Measurements from ENCODE around the gene PLCH2.

The PLCH2 gene

DNA sequence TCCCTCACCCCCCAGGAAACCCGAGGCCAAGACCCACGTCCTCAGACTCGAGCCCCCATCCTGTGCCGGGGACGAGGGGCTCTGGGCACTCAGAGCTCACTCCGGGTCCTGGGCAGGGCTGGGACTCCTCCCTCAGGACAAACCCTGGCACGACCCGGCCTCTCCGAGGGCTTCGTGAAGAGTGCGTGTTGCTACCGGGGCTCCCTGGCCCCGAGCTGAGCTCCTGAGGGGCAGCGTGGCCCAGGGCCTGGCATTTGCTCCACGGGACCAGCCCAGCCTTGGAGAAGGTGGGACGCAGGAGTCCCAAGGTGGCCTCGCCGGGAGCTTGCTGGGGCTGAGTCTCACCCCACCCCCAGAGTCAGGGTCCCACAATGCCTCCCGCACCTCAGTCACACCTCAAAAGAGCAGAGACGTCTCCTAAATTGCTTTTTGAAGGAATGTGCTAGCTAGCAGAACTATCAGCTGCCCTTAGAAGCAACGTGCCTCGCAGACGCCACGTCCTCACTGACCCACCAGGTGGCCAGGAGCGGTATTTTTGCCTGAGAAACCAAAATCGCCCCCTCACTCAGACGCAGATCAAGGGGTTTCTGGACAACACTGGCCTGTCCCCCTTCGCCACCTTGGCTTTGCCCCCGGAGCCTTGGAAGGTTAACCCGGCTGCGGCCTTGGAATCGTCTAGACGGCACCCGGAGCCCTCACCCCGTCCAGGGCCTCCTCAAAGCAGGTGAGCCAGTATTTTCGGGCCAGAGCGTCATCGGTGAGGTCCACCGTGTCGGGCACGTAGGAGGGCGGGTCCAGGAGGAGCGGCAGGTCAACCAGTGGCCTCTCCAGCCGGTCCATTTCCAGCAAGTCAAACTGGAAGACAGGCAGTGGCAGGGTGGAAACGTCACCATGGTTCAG, 39.0 kb downstream of the PLCH2 start:
- Histone ChIP-seq H3K4me1 (no peaks in the 10 kb centered on the region), H3K36me3 (replicated peaks) (peaks cover 82% of the 10 kb centered on the region), H3K4me3 (no peak overlapping the region), H3K27me3 (ENCODE audit: low read depth) (no peaks in the 10 kb centered on the region), H3K9me3 (no peaks in the 10 kb centered on the region)
- in situ Hi-C loops (cut with MboI; ENCODE audit: low sequenced_read_pairs) = no loop called here
- DNase-seq (ENCODE audit: low spot score in 2 of 2) = no peak

DNA sequence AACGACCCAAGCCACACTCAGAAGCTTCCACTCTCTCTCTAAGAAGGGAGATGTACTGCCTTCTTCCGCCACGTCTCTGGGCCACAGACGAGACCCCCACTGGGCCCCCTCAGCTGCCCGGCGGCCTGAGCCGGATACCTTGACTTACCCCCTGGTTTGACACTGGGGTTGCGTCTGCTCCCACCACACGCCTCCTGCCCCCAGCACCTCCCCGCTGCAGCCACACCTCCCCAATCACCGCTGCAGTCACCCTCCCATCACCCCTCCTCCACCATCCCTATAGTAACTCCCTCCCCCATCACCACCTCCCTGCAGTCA, 39.6 kb downstream of the PLCH2 start:
- Histone ChIP-seq H3K36me3 (replicated peaks) (peaks cover 78% of the 10 kb centered on the region), H3K27me3 (ENCODE audit: low read depth) (no peaks in the 10 kb centered on the region), H3K4me3 (no peak overlapping the region), H3K4me1 (no peaks in the 10 kb centered on the region), H3K9me3 (no peaks in the 10 kb centered on the region)
- in situ Hi-C loops (cut with MboI; ENCODE audit: low sequenced_read_pairs) = no loop called here
- no peak for DNase-seq (ENCODE audit: low spot score in 2 of 2)

DNA sequence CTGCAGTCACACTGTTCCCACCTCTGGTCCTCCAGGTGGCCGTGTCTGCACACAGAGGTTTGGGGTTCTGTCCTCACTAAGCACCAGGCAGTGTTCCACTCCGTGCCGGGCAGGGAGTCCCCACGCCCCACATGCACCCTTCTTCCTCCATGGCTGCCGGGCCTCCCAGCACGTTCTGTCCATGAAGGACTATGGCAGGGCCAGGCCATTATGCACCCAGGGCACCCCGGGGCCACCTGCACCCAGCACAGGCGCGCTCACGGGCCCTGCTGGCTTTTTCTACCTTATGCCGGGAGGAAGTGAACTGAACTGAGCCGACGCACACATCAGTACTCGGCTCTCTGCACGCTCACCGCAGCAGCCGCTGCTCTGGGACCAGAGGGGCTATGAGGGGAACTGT, 40.0 kb downstream of the PLCH2 start:
- no peaks in the 10 kb centered on the region for H3K4me1 ChIP-seq
- H3K9me3 ChIP-seq = no peaks in the 10 kb centered on the region
- peaks cover 78% of the 10 kb centered on the region for H3K36me3 ChIP-seq (replicated peaks)
- H3K27me3 ChIP-seq (ENCODE audit: low read depth) = no peaks in the 10 kb centered on the region
- in situ Hi-C loops (cut with MboI; ENCODE audit: low sequenced_read_pairs) = no loop called here
- no peak for DNase-seq (ENCODE audit: low spot score in 2 of 2)
- H3K4me3 ChIP-seq = no peak overlapping the region

DNA sequence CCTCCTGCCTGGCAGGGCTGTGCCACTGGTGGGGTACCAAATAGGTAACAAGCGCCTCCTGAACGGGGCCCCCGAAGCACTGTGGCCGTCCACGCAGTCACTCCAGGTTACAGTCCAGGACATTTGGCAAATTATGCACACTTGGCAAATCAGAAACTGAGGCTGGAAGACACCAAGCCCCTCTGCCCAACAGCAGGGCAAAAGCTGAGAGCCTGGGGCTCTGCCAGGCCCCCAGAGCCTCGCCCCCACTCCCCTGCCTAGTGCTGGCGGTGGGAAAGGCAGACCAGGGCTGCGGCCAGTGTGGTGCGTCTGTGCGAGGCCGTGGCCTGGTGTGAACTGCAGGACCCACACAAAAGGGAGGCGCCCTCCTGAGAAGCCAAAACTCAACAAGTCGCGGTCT, 40.9 kb downstream of the PLCH2 start:
- in situ Hi-C loops (cut with MboI; ENCODE audit: low sequenced_read_pairs) = no loop called here
- Histone ChIP-seq H3K4me3 (no peak overlapping the region), H3K27me3 (ENCODE audit: low read depth) (no peaks in the 10 kb centered on the region), H3K9me3 (no peaks in the 10 kb centered on the region), H3K36me3 (replicated peaks) (peaks cover 75% of the 10 kb centered on the region), H3K4me1 (no peaks in the 10 kb centered on the region)
- no peak for DNase-seq (ENCODE audit: low spot score in 2 of 2)

DNA sequence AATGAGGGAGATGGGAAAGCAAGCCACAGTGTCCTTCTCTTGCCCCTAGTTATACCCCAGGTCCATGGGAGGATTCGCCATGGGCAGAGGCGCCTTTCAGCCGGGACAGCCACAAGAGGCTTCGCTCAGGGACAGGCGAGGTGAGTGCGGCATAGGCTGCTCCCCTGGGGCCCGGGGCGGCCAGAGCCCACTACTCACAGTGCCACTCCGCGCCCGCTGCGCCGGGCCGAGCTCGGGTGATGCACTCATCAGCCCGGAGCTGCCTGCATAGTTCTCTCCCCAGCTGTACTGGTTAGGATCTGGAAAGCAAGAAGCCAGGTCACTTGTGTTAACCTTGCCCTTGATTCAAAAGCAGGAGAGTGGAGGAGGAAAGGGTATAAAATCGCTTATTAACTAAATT, 41.9 kb downstream of the PLCH2 start:
- no peak for DNase-seq (ENCODE audit: low spot score in 2 of 2)
- in situ Hi-C loops (cut with MboI; ENCODE audit: low sequenced_read_pairs) = no loop called here
- H3K9me3 ChIP-seq = no peaks in the 10 kb centered on the region
- H3K4me1 ChIP-seq = no peaks in the 10 kb centered on the region
- H3K27me3 ChIP-seq (ENCODE audit: low read depth) = no peaks in the 10 kb centered on the region
- H3K4me3 ChIP-seq = no peak overlapping the region
- H3K36me3 ChIP-seq (replicated peaks) = peaks cover 68% of the 10 kb centered on the region

DNA sequence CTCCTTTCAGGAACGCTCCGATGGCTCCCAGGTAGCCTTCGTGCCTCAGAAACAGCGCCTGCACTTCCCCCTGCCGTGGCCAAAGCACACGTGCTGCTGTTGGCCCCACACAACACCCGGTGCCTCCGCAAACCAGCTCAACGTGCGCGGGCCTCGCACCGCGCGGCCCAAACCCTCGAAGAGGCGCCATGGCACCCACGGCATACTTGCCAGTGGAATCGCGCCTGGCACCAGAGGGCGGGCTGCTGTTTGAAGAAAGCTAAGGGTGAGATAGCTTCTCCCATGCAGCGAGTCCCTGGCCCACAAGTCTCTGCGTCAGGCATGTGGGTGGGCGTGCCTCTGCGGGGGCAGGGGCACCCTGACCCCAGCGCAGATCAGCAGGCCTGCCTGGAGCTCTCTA, 42.4 kb downstream of the PLCH2 start:
- in situ Hi-C loops (cut with MboI; ENCODE audit: low sequenced_read_pairs) = no loop called here
- no peaks in the 10 kb centered on the region for H3K27me3 ChIP-seq (ENCODE audit: low read depth)
- DNase-seq (ENCODE audit: low spot score in 2 of 2) = no peak
- H3K9me3 ChIP-seq = no peaks in the 10 kb centered on the region
- no peaks in the 10 kb centered on the region for H3K4me1 ChIP-seq
- no peak overlapping the region for H3K4me3 ChIP-seq
- peaks cover 62% of the 10 kb centered on the region for H3K36me3 ChIP-seq (replicated peaks)

DNA sequence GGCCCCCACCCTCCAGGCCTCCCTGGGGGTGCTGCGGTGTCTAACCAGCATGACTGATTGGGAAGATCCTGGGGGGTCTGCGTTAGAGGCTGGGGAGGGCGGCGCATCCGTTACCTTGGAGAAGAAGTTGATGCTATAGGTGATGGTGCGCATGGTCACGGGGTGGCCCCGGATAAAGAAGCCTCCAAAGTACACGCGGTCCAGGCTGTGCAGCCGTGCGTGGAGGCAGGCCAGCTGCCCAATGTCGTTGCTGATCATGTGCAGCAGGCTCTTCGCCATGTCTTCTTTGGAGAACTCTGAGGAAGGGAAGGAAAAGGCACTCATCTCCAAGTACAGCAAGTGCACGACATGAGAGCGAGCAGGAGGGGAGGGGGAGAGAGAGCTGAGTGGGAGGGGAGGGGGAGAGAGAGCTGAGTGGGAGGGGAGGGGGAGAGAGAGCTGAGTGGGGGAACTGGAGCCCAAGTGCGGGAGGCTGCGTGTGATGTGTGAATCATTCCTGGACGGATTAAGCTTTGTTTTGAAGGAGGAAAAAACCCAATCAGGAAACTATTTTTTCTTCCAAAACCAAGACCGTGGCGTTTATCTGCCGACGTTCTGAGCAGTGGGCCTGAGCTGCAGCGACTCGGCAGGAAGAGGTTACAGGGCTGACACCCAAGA, 43.1 kb downstream of the PLCH2 start:
- in situ Hi-C loops (cut with MboI; ENCODE audit: low sequenced_read_pairs) = no loop called here
- Histone ChIP-seq H3K27me3 (ENCODE audit: low read depth) (no peaks in the 10 kb centered on the region), H3K36me3 (replicated peaks) (peaks cover 56% of the 10 kb centered on the region), H3K4me1 (no peaks in the 10 kb centered on the region), H3K9me3 (no peaks in the 10 kb centered on the region), H3K4me3 (no peak overlapping the region)
- no peak for DNase-seq (ENCODE audit: low spot score in 2 of 2)

DNA sequence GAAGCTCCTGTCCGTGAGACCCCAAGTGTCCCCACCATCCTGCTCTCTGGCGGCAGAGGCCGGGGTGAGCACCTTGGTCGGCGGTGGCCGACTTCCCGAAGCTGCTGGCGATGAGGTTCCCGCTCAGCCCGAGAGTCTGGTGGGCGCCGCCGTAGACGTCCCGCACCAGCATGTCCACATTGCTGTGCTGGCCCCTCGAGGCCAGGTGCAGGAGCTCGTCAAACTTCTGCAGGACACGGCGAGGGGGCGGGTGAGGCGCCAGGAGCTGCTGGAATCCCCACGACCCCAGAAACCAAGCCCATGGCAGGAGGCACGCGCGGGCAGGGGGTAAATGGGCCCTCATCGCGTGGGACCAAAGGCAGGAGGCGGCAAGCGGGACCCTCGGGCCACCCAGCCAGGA, 43.6 kb downstream of the PLCH2 start:
- Histone ChIP-seq H3K4me1 (peaks cover 3% of the 10 kb centered on the region), H3K36me3 (replicated peaks) (peaks cover 55% of the 10 kb centered on the region), H3K4me3 (no peak overlapping the region), H3K9me3 (no peaks in the 10 kb centered on the region), H3K27me3 (ENCODE audit: low read depth) (no peaks in the 10 kb centered on the region)
- in situ Hi-C loops (cut with MboI; ENCODE audit: low sequenced_read_pairs) = no loop called here
- no peak for DNase-seq (ENCODE audit: low spot score in 2 of 2)

DNA sequence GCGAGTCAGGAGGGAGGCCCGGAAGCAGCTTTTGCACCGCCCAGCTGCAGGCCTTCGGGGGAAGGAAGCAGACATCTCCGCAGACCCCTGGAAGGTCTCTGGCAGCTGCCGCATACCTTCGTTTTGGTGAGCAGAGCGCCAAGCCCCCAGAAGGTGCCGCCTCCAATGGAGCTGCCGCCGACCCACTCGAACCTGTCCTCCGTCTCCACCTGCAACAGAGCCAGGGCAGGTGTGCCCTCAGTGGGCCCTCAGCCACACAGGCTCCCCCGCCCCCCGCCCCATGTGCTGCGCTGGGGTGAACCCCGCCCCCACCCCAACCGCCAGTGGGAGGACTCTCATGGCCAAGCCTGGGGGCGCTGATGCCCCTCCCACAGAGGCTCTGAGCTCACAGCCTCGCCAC, 44.1 kb downstream of the PLCH2 start:
- H3K9me3 ChIP-seq = no peaks in the 10 kb centered on the region
- H3K27me3 ChIP-seq (ENCODE audit: low read depth) = no peaks in the 10 kb centered on the region
- in situ Hi-C loops (cut with MboI; ENCODE audit: low sequenced_read_pairs) = no loop called here
- DNase-seq (ENCODE audit: low spot score in 2 of 2) = no peak
- H3K4me1 ChIP-seq = peaks cover 7% of the 10 kb centered on the region
- H3K4me3 ChIP-seq = no peak overlapping the region
- peaks cover 55% of the 10 kb centered on the region for H3K36me3 ChIP-seq (replicated peaks)

DNA sequence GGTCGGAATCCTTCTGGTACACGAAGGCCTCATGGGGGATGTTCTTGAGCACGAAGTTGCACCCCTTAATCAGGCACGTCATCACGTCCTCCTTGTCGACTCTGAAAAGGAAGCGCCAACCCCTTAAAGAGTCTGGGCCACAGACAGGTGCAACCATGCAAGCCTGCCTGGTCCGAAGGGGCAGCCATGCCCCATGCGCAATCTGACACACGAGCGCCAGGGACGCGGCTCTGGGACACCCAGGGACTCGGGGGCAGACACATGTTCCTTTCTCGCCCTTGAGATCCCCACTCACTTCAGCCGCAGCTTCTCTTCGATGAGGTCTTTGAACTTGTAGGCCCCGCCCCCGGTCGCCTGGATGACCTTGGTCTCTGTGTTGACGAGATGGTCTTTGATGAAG, 44.7 kb downstream of the PLCH2 start:
- no peak overlapping the region for H3K4me3 ChIP-seq
- H3K4me1 ChIP-seq = peaks cover 7% of the 10 kb centered on the region
- H3K9me3 ChIP-seq = no peaks in the 10 kb centered on the region
- no peaks in the 10 kb centered on the region for H3K27me3 ChIP-seq (ENCODE audit: low read depth)
- peaks cover 54% of the 10 kb centered on the region for H3K36me3 ChIP-seq (replicated peaks)
- in situ Hi-C loops (cut with MboI; ENCODE audit: low sequenced_read_pairs) = no loop called here
- DNase-seq (ENCODE audit: low spot score in 2 of 2) = no peak

DNA sequence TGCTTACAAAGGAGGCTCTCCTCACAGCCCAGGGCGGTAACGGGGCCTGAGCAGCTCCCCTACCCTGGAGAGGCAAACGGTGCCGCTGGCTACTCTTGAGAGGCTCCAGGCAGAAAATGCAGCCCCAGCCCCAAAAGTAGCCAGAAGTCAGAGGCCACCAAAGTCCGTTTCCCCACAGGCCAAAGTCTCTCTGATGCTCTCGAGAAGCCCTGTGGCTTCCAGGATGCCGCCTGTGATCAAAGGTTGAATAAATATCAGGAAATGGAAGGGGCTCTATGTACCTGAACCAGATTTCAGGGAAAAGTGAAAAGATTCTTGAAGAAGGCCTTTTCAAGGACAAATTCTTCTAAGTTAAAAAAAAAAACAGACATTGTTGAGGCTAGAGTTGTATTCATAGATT, 46.1 kb downstream of the PLCH2 start:
- Histone ChIP-seq H3K4me3 (no peak overlapping the region), H3K4me1 (peaks cover 11% of the 10 kb centered on the region), H3K27me3 (ENCODE audit: low read depth) (no peaks in the 10 kb centered on the region), H3K9me3 (no peaks in the 10 kb centered on the region), H3K36me3 (replicated peaks) (peaks cover 42% of the 10 kb centered on the region)
- no peak for DNase-seq (ENCODE audit: low spot score in 2 of 2)
- in situ Hi-C loops (cut with MboI; ENCODE audit: low sequenced_read_pairs) = no loop called here

DNA sequence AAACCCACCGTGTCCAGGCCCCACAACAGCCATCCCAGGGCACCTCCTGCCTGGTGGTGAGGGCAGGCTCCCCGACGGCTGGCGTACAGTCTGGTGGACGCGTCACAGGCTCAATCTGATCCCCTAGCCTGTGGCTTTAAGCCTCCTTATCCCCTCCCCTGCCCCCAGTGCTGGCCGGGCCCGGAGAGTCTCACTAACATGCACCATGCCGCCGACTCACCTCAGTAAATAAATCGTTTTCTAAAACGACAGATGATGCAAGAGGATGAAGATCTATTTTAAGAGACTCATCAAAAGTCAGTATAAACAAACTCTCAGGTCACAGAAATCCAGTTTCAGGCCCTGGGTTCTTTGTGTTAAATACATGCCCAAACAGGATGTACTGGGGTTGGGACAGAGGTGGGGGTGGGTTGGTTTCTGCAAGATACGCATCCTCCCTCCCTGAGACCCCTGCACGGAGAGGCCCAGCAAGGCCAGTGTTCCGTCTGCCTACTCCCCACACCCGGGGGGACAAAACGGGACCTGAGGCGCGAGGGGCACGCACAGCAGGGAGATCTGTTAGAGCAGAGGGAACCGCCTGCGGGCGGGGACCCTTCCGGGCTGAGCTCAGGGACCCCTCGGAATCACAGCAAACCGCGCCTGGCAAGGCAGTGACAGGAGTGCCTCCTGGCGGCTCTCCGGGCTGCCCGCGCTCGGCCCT, 47.3 kb downstream of the PLCH2 start:
- Histone ChIP-seq H3K9me3 (no peaks in the 10 kb centered on the region), H3K36me3 (replicated peaks) (peaks cover 30% of the 10 kb centered on the region), H3K4me3 (no peak overlapping the region), H3K27me3 (ENCODE audit: low read depth) (no peaks in the 10 kb centered on the region), H3K4me1 (peaks cover 11% of the 10 kb centered on the region)
- in situ Hi-C loops (cut with MboI; ENCODE audit: low sequenced_read_pairs) = no loop called here
- DNase-seq (ENCODE audit: low spot score in 2 of 2) = no peak

DNA sequence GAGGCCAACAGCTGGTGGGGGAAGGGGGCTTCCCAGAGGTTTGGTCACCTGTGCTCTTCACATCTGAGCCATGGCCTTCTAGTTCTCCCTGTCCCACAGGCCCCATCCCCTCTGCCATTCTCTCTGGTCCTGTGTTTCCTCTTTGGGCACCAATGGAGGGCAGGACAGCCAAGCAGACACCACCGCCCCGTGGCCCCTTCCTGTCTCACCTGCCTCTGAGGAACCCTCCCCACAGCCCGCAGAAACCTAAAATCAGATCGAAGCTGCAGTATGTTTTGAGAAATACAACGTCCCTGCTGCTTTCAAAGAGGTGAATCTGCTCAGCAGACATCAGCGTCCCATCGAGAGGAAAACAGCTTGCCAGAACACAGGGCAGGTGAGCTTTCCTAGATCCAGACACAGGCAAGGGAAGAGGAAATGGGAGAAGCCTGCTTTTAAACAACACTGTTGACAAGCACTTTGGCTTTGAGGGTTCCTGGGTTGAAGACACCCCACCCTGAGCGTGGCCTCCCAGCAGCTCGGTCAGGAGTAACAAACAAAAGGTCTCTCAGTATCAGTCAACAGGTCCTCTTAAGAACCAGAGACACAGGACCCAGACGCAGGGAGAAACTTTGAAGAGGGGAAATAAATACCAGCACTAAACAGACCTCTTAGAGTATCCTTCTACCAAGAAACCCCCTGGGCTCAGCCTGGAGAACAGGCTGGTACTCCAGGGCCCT, 48.0 kb downstream of the PLCH2 start:
- in situ Hi-C loops (cut with MboI; ENCODE audit: low sequenced_read_pairs) = no loop called here
- H3K4me3 ChIP-seq = peak overlapping the region; percentile 99; the same call in 1 of the 2 replicates
- H3K27me3 ChIP-seq (ENCODE audit: low read depth) = peaks cover 2% of the 10 kb centered on the region; the same call in 1 of the 2 replicates
- peaks cover 23% of the 10 kb centered on the region for H3K36me3 ChIP-seq (replicated peaks)
- no peak for DNase-seq (ENCODE audit: low spot score in 2 of 2)
- H3K9me3 ChIP-seq = no peaks in the 10 kb centered on the region
- peaks cover 11% of the 10 kb centered on the region for H3K4me1 ChIP-seq

DNA sequence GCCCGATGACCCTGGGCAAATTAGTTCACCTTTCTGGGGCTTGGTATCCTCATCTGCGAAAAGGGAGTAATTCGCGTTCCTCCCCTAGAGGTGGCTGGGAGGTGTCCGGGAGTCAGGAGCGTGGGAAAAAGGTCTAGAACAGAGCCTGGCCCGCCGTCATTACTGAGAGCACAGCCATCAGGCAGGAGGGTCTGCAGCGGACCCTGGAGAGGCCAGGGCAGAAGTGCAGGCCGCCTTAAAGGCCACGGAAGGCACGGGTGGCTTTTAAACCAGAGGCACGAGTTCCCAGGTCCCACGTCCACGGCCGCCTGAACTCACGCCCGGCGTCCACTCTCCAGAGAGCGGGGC, 49.5 kb downstream of the PLCH2 start:
- Histone ChIP-seq H3K4me3 (peak overlapping the region; percentile 99), H3K9me3 (no peaks in the 10 kb centered on the region), H3K4me1 (peaks cover 11% of the 10 kb centered on the region), H3K27me3 (ENCODE audit: low read depth) (peaks cover 11% of the 10 kb centered on the region), H3K36me3 (replicated peaks) (peaks cover 14% of the 10 kb centered on the region)
- DNase-seq (ENCODE audit: low spot score in 2 of 2) = no peak
- in situ Hi-C loops (cut with MboI; ENCODE audit: low sequenced_read_pairs) = no loop called here

Measured in HAP-1 (cell line).